Frontal cortex (tissue), 4 donors: Measurements from ENCODE around the gene PLK3. TPM values are rescaled to one million over a fixed set of nuclear protein-coding genes. Genes with fewer than 3 reads are reported as not detected.
A peak's percentile ranks its signal among the peaks of the same experiment; 100 is the strongest.
"Not testable (repeated sequence)": the region's sequence is repeated elsewhere in the genome, so short reads cannot be mapped to it uniquely, and the experiment has no call there.

ENCODE experiments used
- DNase-seq, 2 donors: peaks; one replicate each; pipeline ENCODE4 v3.0.0; 2012; ENCODE audit warnings: low spot score in 2 of 2
- FAIRE-seq: peaks from 2 replicates; lab custom pipeline; 2012; peaks lifted over from hg19 to GRCh38; lab: Jason Lieb, UNC
- total RNA-seq: library from RNA; depleted of rRNA; stranded (reverse); fragments of >200 nt; gene quantifications from one replicate; pipeline ENCODE4 v1.2.3, GENCODE V29; 2014
- donor health status: control.
- donor health status: control.
- donor health status: control.

PLK3 gene
- total RNA-seq, 1 donor from 2014 or later = 10.2 TPM

DNA sequence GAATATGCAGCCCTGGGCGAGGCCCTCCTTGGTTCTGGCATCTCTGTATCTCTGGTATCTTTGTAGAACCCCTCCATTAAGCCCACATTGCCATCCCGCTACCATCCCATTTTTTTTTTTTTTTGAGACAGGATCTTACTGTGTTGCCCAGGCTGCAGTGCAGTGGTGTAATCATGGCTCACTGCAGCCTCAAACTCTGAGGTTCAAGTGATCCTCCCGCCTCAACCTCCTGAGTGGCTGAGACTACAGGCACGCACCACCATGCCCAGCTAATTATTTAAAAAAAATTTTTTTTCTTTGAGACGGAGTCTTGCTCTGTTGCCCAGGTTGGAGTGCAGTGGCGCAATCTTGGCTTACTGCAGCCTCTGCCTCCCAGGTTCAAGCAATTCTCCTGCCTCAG, 24.2 kb downstream of the PLK3 start:
- not testable (repeated sequence) for FAIRE-seq, DNase-seq

DNA sequence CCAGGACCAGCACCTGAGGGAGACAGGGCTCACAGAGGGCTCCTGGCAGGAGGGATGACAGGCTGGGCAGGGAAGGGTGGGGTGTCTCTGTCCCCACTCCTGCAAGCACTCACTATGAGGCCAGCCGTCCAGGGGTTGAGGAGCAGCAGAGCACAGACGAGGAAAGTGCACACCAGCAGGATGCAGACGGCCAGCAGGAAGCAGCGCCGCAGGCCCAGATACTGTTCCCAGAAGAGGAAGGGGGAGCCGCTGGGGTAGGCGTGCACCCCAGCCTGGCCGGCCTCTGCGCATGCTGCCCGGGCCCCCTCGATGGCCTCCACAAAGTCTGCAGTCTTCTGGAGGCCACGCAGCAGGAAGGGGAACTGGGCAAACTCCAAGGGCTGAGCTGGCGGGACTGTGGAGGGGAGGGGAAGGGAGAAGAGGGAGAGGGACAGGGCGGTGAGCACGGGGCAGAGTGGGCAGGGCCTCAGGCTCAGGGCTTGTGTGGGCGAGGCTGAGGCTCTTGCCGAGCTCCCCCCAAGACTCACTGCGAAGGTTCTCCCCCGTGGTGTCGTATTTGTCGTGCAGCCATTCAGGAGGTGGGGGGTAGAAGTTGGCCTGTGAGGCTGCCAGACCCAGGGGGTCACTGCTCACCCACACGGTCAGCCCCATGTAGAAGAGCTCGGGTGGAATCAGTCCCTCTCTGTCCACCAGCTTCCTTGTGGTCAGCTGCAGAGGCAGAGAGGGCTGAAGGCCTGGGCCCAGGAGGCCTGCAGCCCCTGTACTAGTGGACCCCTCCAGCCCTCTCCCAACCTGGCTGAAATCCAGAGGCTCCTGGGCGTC, 26.4 kb downstream of the PLK3 start:
- DNase-seq (no peak), FAIRE-seq (no peak)

DNA sequence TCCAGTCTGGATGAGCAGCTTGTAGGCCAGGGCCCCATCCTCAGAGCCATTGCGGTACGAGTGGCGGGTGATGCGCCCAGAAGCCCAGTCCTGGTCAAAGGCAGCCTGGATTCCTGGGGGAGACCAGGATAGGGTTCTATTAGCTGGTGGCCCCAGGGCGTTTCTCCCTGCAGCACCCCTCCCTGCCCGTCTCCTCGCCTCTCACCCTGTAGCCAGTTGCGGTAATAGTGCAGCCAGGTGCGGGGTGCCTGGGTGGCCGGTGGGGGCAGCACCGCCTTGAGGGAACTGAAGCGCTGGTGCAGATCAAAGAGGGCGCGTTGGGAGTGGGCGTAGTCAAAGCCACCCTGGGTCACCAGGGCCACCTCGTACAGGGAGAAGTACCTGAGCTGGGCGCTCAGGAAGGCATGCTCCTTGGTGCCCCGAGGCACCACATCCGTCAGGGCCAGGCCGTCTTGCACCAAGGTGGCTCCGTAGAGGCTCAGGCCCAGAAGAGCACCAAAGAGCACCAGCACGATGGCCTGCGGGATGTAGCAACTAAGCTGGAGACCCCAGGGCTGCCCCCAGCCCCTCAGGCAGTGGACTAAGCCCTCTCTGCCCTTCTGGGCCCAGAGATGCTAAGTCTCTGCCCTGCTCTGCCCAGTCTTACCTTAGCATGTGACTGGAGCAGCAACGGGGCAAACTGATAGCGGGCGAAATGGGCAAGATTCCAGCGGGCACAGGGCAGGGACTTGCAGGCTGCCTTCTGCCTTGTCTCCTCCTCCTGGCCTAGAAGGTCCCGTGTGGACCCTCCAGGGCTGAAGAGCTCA, 27.2 kb downstream of the PLK3 start:
- no peak for DNase-seq
- no peak for FAIRE-seq

DNA sequence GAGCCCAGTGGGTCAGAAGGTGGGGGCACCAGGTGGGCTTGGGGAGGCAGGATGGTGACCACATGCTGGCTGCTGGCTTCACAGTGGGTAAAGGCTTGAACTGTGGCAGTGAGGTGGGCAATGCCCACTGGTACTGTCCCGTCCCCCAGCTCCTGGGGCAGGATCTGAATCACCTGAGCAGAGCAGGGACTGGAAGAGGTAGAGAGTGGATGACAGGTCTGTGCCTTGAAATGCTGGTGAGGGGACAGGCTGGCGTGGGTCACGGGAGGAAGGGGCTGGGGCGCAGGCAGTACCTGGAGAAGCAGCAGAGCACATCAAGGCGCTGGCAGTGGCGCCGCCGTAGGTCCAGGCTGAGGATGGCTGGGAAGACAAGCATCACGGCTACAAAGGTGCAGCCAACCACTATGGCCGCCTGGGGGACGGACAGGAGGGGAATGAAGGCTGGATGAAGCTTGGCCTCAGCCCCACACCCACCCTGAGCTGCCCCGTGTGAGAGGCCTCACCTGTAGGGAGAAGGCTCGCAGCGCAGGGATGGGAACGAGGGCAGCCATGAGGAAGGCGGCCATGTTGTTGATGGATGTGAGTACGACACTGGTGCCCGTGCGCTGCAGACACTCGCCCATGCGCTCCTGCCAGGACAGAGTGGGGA, 27.9 kb downstream of the PLK3 start:
- FAIRE-seq (no peak), DNase-seq (peak in 1 of 2 donors; percentile 7)

DNA sequence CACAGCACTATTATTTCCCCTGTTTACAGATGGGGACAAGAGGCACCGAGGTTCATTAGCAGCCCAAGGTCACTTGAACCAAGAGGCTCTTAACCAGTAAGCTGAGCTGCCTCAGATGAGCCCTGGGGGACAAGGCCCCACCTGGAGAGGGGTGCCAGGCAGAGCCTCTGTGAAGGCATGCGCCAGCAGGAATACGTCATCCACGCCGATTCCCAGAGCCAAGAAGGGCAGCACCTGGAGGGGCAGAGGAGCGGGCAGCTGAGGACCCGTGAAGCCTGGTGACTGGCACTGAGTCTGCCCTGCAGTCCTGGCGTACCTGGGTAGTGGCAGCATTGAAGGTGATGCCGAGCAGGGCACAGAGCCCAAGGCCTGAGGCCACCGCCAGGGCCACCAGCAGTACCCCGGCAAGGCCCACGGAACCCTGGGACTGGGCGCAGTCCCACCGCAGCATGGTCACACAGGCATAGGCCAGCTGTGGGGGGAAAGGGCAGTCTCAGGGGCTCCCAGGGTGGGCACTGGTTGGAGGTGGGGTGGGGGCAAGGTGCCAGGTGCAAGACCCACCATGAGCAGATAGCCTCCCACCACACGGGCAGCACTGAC, 28.8 kb downstream of the PLK3 start:
- no peak for FAIRE-seq
- no peak for DNase-seq

DNA sequence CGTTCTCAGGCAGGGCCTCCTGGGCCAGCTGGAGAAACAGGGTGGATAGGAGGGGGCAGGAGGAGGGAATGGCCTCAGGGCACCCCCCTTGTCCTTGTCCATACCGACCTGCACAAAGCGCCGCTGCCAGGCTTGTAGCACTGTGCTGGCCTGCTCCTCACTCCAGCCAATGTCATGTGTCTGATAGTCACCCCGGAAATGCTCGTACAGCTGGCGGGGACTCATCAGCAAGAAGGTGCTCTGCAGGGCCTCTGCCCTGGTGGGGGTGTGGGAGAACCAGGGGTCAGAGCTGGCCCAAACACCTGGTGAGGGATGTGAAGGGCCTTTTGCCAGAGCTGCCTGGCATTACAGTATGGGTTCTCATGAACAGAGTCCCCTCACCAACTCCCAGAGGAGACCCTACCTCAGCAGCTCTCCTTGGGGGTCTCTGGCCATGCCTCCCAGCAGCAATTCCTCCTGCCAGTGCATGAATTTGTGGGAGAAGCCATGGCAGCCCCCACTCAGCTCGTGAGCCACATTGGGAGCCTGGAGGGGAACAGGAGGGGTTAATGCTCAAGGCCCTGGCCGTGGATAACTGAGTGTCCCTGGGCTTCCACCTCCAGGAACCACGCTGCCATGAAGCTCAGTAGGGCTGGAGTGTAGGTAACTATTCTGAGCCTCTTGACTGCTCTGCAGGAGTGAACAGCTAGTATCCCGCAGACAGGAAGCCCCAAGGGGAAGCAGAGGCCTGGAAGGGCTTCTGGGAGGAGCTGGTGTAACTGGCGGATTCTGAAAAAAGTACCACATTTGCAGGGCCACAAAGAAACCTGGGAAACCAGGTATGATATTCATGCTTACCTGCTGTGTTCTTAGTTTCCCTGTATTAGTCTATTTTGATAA, 29.6 kb downstream of the PLK3 start:
- FAIRE-seq (no peak), DNase-seq (no peak)

DNA sequence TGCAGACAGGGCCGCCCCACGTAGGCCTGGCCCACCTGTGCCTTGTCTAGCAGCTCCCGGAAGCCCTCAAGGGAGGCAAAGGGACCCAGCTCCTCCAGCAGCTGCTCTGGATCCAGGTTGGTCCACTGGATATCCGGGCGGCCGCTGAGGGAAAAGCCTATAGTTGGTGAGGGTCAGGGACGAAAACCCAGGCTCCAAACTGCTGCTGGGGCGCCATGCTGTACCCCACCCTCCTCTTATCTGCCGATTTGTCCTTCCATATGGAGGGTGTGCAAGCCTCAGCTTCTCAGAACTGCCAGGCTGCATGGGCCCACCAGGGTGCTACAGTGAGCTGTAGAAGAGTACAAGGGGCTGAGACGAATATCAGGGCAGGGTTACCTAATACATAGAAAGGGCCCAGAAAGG, 30.7 kb downstream of the PLK3 start:
- no peak for DNase-seq
- no peak for FAIRE-seq

DNA sequence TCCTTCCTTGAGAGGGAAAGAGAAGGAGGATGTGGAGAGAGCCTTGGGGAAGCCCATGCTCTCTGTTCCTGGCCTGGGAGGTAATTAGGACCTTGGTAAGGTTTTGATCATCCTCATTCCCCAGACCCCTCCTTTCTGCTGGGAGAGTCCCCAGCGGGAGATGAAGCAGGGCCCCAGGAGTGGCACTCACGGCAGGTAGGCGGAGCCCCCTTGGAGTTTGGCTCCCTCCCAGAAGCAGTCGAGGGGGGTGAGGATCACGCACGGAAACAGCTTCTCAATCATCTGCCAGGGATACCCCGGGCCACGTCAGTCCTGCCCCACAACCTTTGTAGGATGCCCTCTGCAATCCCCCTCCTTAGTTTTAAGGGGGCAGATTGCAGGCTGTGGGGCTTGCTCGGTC, 31.3 kb downstream of the PLK3 start:
- FAIRE-seq (no peak), DNase-seq (no peak)

DNA sequence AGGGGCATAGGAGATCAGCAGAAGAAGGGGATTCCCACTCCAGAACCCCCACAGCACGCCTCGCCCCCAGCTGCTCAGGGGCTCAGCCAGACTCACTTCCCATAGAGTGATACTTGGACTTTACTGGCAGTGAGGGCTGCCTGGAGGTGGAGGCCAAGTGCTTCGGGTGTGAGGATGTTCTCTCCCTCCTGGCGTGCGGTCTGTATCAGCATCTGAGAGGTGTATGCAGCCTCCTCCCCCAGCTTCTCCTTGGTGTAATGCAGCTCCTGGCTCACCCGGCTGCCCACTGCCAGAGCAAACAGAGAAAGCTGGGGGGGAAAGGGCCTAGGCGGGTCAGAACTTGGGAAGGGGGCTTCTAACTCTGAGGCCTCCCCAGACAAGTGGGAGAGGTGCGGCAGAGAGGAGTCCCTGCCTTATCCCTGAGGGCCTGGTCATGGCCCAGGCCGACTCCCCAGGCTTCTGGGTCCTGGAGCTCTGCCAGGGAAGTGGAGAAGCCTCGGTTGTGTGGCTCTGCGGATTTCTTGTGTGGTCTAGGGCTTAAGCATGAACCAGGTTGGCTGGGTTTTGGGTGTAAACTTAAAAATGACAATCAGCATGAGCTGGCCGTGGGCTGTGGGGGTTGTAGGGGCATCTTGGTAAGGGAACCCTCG, 32.0 kb downstream of the PLK3 start:
- no peak for DNase-seq
- no peak for FAIRE-seq

DNA sequence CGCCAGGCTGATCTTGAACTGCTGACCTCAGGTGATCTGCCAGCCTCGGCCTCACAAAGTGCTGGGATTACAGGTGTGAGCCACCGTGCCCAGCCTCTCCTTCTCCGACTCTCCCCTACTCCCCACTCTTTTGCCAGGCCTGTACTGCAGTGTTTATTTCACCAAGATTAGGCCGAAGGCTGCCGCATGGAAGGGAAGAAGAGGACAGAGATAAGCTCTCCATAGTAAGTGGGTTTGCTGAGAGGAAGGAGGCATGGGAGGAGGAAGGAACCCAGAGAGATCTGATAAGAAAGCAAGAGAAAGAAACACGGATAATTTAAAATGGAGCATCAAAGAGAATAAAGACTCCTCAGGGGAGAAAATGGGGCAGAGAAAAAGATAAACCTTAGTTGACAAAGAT, 34.2 kb downstream of the PLK3 start:
- FAIRE-seq (no peak), DNase-seq (no peak)

DNA sequence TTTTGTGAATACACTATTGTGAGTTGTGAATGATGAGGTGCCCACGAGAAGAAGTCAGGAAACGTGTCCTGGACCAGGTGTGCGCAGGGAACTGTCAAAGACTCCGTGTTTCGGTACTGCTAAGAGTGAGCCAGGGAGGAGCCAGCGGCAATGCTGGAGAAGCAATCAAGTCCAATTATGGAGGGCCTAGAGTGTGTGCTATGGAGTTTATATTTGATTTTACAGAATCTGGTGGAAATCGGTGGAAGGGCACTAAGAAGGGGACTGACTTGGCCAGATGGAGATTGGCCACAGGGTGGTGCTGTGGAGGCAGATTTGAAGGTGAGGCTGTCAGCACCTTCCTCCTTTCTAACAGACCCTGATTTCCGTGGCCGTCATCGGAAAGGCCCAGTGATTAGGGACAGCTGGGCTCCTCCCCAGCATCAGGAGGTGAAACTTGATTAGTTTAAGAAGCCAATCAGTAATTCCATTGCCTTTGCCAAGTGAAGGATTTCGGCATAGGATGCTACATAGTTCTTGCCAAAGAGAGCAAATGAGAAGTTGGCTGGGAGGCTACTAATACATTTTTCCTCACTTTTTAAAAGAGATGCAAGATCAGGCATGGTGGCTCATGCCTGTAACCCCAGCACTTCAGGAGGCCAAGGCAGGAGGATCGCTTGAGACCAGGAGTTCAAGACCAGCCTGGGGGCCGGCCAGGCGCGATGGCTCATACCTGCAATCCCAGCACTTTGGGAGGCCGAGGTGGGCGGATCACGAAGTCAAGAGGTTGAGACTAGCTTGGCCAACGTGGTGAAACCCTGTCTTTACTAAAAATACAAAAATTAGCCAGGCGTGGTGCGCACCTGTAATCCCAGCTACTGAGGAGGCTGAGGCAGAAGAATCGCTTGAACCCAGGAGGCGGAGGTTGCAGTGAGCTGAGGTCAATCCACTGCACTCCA, 35.8 kb downstream of the PLK3 start:
- FAIRE-seq = no peak
- DNase-seq = peak; percentile 60 to 76

DNA sequence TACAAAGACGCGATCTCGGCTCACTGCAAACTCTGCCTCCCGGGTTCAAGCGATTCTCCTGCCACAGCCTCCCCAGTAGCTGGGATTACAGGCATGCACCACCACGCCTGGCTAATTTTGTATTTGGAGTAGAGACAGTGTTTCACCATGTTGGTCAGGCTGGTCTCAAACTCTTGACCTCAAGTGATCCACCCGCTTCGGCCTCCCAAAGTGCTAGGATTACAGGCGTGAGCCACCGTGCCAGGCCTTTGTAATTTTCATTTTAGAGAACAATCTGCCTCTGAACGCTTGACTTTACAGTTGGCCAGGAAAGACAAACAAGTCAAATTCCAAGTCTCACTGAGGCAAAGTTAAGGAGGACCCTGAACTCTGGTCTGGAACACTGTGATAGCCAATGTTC, 38.1 kb downstream of the PLK3 start:
- not testable (repeated sequence) for FAIRE-seq

DNA sequence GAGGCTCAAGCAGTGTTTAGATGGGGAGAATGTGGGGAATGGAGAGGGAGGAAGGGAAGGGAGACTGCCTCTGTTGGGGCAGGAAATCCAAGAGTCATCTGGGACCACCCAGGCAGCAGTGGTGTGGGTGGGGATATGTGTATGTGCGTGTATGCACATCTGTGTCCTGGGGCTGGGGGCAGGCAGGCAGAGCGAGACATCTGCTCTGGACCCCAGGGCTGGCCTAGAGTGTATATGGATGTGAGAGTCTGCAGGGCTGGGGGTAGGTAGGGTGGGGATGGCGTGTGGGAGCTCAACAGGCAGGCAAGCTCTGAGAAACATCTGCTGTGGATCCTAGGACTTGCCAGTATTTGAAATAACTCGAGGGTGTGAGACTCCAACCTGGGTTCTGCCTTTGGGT, 39.4 kb downstream of the PLK3 start:
- FAIRE-seq (no peak), DNase-seq (no peak)

More for the DNA sequence above, 38.1 kb downstream of the PLK3 start:
- not testable (repeated sequence) for DNase-seq

DNA sequence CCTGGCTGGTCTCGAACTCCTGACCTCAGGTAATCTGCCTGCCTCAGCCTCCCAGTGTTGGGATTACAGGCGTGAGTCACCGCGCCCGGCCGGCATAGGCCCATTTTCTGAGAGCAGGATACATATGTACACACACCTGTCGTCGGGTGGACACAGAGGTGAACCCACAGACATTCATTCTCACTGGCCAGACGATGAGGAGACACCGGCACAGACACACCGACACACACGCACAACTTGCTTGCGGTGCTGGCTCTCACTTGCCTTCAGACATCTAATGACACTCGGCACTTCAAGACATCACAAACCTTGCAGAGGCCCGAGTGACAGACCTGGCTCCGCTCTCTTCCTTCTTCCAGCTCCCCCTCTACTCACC, 42.3 kb downstream of the PLK3 start:
- no peak for FAIRE-seq
- no peak for DNase-seq

DNA sequence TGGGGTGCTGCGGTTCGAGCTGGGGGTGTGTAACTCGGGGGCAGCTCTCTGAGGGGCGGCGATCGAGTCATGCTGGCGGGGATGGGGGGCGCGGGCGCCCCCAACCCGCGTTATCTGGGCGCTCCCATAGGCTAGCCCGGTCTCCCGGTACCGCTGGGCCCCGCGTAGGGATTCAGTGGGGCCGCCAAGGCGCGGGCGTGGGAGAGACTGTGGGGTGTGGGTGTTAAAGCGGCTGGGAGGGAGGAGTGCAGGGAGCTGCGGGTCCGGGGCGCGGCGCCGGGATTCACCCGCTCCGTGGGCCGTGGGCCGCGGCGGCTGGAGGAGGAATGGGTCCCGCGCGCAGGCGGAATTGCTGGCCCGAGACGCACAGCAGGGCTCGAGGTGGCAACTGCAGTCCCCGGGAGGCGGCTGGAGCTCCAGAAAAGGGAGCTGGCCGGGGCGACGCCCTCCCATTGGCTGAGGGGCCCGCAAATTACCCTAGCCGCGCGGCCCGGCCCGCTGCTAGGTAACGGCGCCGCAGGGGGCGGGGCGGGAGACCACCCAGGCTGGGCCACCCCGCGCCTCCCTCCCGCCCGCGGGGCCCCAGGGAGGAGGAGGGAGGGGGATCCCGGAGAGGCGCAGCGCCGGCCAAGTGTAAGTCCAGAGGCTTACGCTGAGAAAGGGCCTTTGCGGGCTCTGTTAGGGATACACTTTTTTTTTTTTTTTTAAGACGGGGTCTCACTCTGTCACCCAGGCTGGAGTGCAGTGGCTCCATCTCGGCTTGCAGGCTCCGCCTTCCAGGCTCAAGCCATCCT, 42.9 kb downstream of the PLK3 start, which contains the start of gene PTCH2:
PTCH2 (minus strand) TSS at position 392 of the 794 bp plus-strand sequence; CDS start at position 71, 321 bp downstream.
- DNase-seq (peak; percentile 66 to 72), FAIRE-seq (no peak)

DNA sequence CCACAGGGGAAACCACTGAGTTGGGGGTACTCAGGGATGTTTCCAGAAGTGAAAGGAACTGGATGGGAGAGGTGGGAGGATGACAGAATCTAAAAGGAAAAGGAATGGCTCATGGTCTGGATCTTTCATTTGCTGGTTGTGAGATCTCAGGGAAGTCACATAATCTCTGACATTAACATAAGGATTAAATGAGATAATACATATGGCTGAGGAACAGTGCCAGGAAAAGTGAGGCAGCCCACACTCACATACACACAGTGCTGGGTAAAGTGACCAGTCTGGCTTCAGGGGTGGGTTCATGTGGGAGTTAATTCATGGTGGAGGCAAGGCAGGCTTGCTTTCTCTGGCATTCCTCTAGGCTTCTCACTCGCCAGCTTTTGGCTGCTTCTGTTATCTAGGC, 46.8 kb downstream of the PLK3 start:
- DNase-seq = no peak

DNA sequence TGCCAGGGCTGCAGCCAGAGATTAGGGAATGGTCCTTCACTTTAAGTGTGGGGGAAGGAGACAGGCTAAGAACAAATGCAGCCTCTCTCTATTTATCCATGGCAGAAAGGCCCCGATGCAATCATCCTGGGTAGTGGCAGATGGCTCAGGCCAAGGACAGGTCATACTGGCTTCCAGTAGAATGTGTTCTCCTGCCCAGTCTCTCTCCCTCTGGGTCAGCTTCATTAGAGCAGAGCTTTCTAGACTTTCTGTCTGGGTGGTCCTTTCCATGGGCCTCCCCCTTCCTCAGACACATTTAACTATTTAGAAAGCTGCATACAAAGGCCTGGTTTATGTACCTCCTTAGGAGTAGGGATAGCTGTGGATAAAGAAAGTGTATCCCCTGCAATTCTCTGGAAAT, 47.7 kb downstream of the PLK3 start:
- no peak for FAIRE-seq
- no peak for DNase-seq

More for the DNA sequence above, 46.8 kb downstream of the PLK3 start:
- FAIRE-seq = no peak
